CD14-positive monocyte (primary cell): Measurements from ENCODE around the gene ACAA1. TPM values are rescaled to one million over a fixed set of nuclear protein-coding genes. Genes with fewer than 3 reads are reported as not detected.
"Not testable (repeated sequence)": the region's sequence is repeated elsewhere in the genome, so short reads cannot be mapped to it uniquely, and the experiment has no call there.

Experiments used
- DNase-seq, 3 donors: peaks; one replicate each; pipeline ENCODE4 v3.0.0-alpha.2; 2011 to 2022
- H2AFZ ChIP-seq: 2 replicates; pipeline ENCODE4 v1.6.0; 2012; ENCODE audit warnings: mild to moderate bottlenecking, low read depth, low read length, inconsistent platforms; ENCODE audit not compliant: insufficient read depth, poor library complexity, severe bottlenecking
- H3K27ac ChIP-seq, 2 donors: 1 replicate in 1 of 2; 2 replicates in 1 of 2; pipeline ENCODE4 v1.5.1; 2012 to 2013; ENCODE audit warnings: low read length in 2 of 2, control low read depth in 1 of 2, inconsistent platforms in 1 of 2, low read depth in 1 of 2, mild to moderate bottlenecking in 1 of 2
- H3K27me3 ChIP-seq, 2 donors: one replicate each; pipeline versions ENCODE4 v1.6.0 to v1.6.1; 2011 to 2013; ENCODE audit warnings: low read length in 2 of 2; ENCODE audit not compliant: control insufficient read depth in 2 of 2, insufficient read depth in 2 of 2
- H3K36me3 ChIP-seq, 2 donors: replicated peaks in 1 of 2; 1 replicate in 1 of 2; 2 replicates in 1 of 2; pipeline versions ENCODE4 v1.5.1 to v1.6.1; 2012 to 2013; ENCODE audit warnings: low read length in 2 of 2, control low read depth in 1 of 2, inconsistent platforms in 1 of 2, mild to moderate bottlenecking in 1 of 2; ENCODE audit not compliant: insufficient read depth in 2 of 2, control insufficient read depth in 1 of 2
- H3K4me1 ChIP-seq, 2 donors: 1 replicate in 1 of 2; 2 replicates in 1 of 2; pipeline versions ENCODE4 v1.5.1 to v1.6.1; 2012 to 2013; ENCODE audit warnings: low read length in 2 of 2, control low read depth in 1 of 2, inconsistent platforms in 1 of 2, mild to moderate bottlenecking in 1 of 2, moderate library complexity in 1 of 2; ENCODE audit not compliant: insufficient read depth in 2 of 2, control insufficient read depth in 1 of 2
- H3K4me2 ChIP-seq: replicated peaks from 2 replicates; pipeline ENCODE3; 2012; ENCODE audit warnings: low read length, moderate library complexity, mild to moderate bottlenecking; ENCODE audit not compliant: poor library complexity, severe bottlenecking; ENCODE audit errors: extremely low read depth
- H3K4me3 ChIP-seq, 3 experiments: fragments of 200-600 bp in 1 of 3; sonication (generic) in 1 of 3; replicated peaks in 1 of 3; 1 replicate in 2 of 3; 2 replicates in 1 of 3; pipeline ENCODE4 v1.5.1; 2011 to 2013; ENCODE audit warnings: low read length in 3 of 3, mild to moderate bottlenecking in 3 of 3, control low read depth in 2 of 3, low read depth in 2 of 3, inconsistent platforms in 1 of 3, moderate library complexity in 1 of 3
- H3K79me2 ChIP-seq: 2 replicates; pipeline ENCODE4 v1.6.0; 2012; ENCODE audit warnings: mild to moderate bottlenecking, control low read depth, inconsistent platforms, low read length, moderate library complexity; ENCODE audit not compliant: insufficient read depth
- H3K9ac ChIP-seq: 2 replicates; pipeline ENCODE4 v1.6.0; 2017; ENCODE audit warnings: low read length, mild to moderate bottlenecking; ENCODE audit not compliant: insufficient read depth, poor library complexity, severe bottlenecking
- H3K9me3 ChIP-seq, 2 donors: replicated peaks in 1 of 2; 1 replicate in 1 of 2; 2 replicates in 1 of 2; pipeline versions ENCODE4 v1.5.1 to v1.6.1; 2012 to 2013; ENCODE audit warnings: low read length in 2 of 2, control low read depth in 1 of 2; ENCODE audit not compliant: control insufficient read depth in 1 of 2, insufficient read depth in 1 of 2
- H4K20me1 ChIP-seq: 2 replicates; pipeline ENCODE4 v1.6.0; 2012; ENCODE audit warnings: mild to moderate bottlenecking, low read length, control low read depth, moderate library complexity; ENCODE audit not compliant: insufficient read depth
- H3K27ac Mint-ChIP-seq, 7 donors: one replicate each; pipeline ENCODE4 v1.8.0; 2020; ENCODE audit warnings: mild to moderate bottlenecking in 7 of 7, mixed read lengths in 7 of 7, moderate library complexity in 6 of 7, inconsistent platforms in 2 of 7
- H3K27me3 Mint-ChIP-seq, 3 donors: one replicate each; pipeline ENCODE4 v1.8.0; 2021 to 2022; ENCODE audit warnings: low read depth in 3 of 3, mild to moderate bottlenecking in 3 of 3, mixed read lengths in 3 of 3, moderate library complexity in 3 of 3, inconsistent platforms in 1 of 3
- H3K36me3 Mint-ChIP-seq, 2 donors: one replicate each; pipeline ENCODE4 v1.8.0; 2020; ENCODE audit warnings: mixed read lengths in 2 of 2, inconsistent platforms in 1 of 2, mild to moderate bottlenecking in 1 of 2
- H3K4me1 Mint-ChIP-seq: one replicate; pipeline ENCODE4 v1.8.0; 2020; ENCODE audit warnings: mild to moderate bottlenecking, mixed read lengths
- H3K4me3 Mint-ChIP-seq, 2 donors: one replicate each; pipeline ENCODE4 v1.8.0; 2020; ENCODE audit warnings: mild to moderate bottlenecking in 2 of 2, mixed read lengths in 2 of 2, moderate library complexity in 1 of 2
- H3K9me3 Mint-ChIP-seq, 7 donors: one replicate each; pipeline ENCODE4 v1.8.0; 2020 to 2022; ENCODE audit warnings: mixed read lengths in 7 of 7, mild to moderate bottlenecking in 6 of 7, moderate library complexity in 6 of 7, inconsistent platforms in 2 of 7
- CTCF ChIP-seq: fragments of 200-600 bp; IDR thresholded peaks from one replicate; pipeline ENCODE4 v1.8.0; 2022; ENCODE audit warnings: antibody characterized with exemption, mild to moderate bottlenecking
- WGBS: methylation state at CpG from one replicate; pipeline ENCODE4 v1.1.5; 2013; ENCODE audit warnings: missing lambda C conversion rate; ENCODE audit not compliant: insufficient coverage; 5-methylcytosine and 5-hydroxymethylcytosine counted together
- intact Hi-C, 2 donors: fragments of 100-400 bp; cut with micrococcal nuclease; formaldehyde crosslinking; loops; one replicate each; pipeline versions ENCODE4 v1.15.0 to v1.15.1; 2023
- polyA plus RNA-seq, 3 donors: library from polyadenylated mRNA; depleted of rRNA in 1 of 3; unstranded in 2 of 3; stranded (reverse) in 1 of 3; fragments of 300-500 nt in 2 of 3; fragments of >200 nt in 1 of 3; fragmentation: Illumina TruSeq in 2 of 3; gene quantifications; 1 replicate in 2 of 3; 2 replicates in 1 of 3; pipeline ENCODE4 v1.2.3, GENCODE V29; 2012 to 2021

Gene ACAA1
- polyA plus RNA-seq, 3 donors: 123 to 268 (median 133) TPM

- WGBS: 60% methylated on average over 15 of the region's 24 CpGs
- Histone ChIP-seq H3K27me3 (no peaks in the 10 kb centered on the region), H3K9me3 (no peaks in the 10 kb centered on the region), H4K20me1 (peaks cover 30% of the 10 kb centered on the region), H3K79me2 (peaks cover 36% of the 10 kb centered on the region), H3K4me2 (peak overlapping the region; percentile 70), H3K27ac (peak overlapping the region; percentile 96 to 99), H3K4me3 (peak overlapping the region; percentile 32 to 71 (median 34)), H3K9ac (peak overlapping the region; percentile 97), H3K4me1 (peaks cover 21 to 40% of the 10 kb centered on the region in 2 donors), H2AFZ (peak overlapping the region; percentile 29), H3K36me3 (no peaks in the 10 kb centered on the region)
- no peak for TF ChIP-seq CTCF
- intact Hi-C loops: loop anchor here in 1 of 2 donors (1.0 to 2.0 kb wide), 2 partner anchors 10 to 25 kb away; partner anchors contain the start of gene MYD88
- H3K27ac Mint-ChIP-seq: peak overlapping the region; percentile 99 to 100 (median 100)
- H3K27me3 Mint-ChIP-seq: no peaks in the 10 kb centered on the region
- H3K4me3 Mint-ChIP-seq: peak overlapping the region; percentile 86 to 94
- H3K36me3 Mint-ChIP-seq: peaks cover 9 to 17% of the 10 kb centered on the region in 2 donors
- no peaks in the 10 kb centered on the region for H3K9me3 Mint-ChIP-seq
- no peak for DNase-seq
- H3K4me1 Mint-ChIP-seq: peaks cover 43% of the 10 kb centered on the region
These were observed 27.1 kb upstream of the ACAA1 start for GRCh38 chr3:38163841-38164642.

- intact Hi-C loops: no loop called here
- no peak overlapping the region for H2AFZ ChIP-seq
- 95% methylated on average over 4 of the region's 12 CpGs for WGBS
- H3K9me3 Mint-ChIP-seq: no peaks in the 10 kb centered on the region
- H3K4me3 ChIP-seq: no peak overlapping the region
- H3K4me1 Mint-ChIP-seq: peaks cover 42% of the 10 kb centered on the region
- no peak overlapping the region for H3K4me2 ChIP-seq
- no peak for TF ChIP-seq CTCF
- H3K27ac ChIP-seq: peak overlapping the region in 1 of 2 donors; percentile 99
- peaks cover 23% of the 10 kb centered on the region for H4K20me1 ChIP-seq
- H3K9ac ChIP-seq: peak overlapping the region; percentile 97
- no peaks in the 10 kb centered on the region for H3K27me3 Mint-ChIP-seq
- DNase-seq: no peak
- H3K27me3 ChIP-seq: no peaks in the 10 kb centered on the region
- H3K4me3 Mint-ChIP-seq: no peak overlapping the region
- H3K79me2 ChIP-seq: peaks cover 28% of the 10 kb centered on the region
- H3K9me3 ChIP-seq: no peaks in the 10 kb centered on the region
- H3K4me1 ChIP-seq: peaks cover 28 to 41% of the 10 kb centered on the region in 2 donors
- no peaks in the 10 kb centered on the region for H3K36me3 ChIP-seq
- H3K27ac Mint-ChIP-seq: peak overlapping the region; percentile 23 to 100 (median 100)
- H3K36me3 Mint-ChIP-seq: peaks cover 8 to 15% of the 10 kb centered on the region in 2 donors
These were observed 26.4 kb upstream of the ACAA1 start for GRCh38 chr3:38163117-38163840.

- H3K27ac Mint-ChIP-seq, H4K20me1 ChIP-seq, H3K27me3 Mint-ChIP-seq, H3K9me3 Mint-ChIP-seq, H3K36me3 ChIP-seq, H3K36me3 Mint-ChIP-seq, H3K4me3 ChIP-seq, H3K4me2 ChIP-seq, H3K4me3 Mint-ChIP-seq, H3K27ac ChIP-seq, H3K9me3 ChIP-seq, H2AFZ ChIP-seq, intact Hi-C loops, H3K9ac ChIP-seq, H3K79me2 ChIP-seq, H3K27me3 ChIP-seq, DNase-seq: not testable (repeated sequence)
- 100% methylated on average over 3 of the region's 11 CpGs for WGBS
- peaks cover 22 to 24% of the 10 kb centered on the region in 2 donors for H3K4me1 ChIP-seq
- peaks cover 26% of the 10 kb centered on the region for H3K4me1 Mint-ChIP-seq
These were observed 23.8 kb upstream of the ACAA1 start for GRCh38 chr3:38160704-38161103.
